Activated naive CD8-positive, alpha-beta T cell treated with anti-CD3 and anti-CD28 coated beads, Interleukin-2, amount 10 ng/mL, durations not matched to agents 7 days and 5 days (primary cell): ENCODE measurements around the gene LHX8. TPM values are rescaled to one million over a fixed set of nuclear protein-coding genes. Genes with fewer than 3 reads are reported as not detected.

Experiments used
- ATAC-seq: fragments of 150-1000 bp; cut with Tn5 transposase; one replicate; pipeline ENCODE4 v1.10.0; 2021; ENCODE audit warnings: low read depth, moderate library complexity
- POLR2A ChIA-PET: fragments of 350-600 bp; sonication (Branson Sonifier 250); formaldehyde crosslinking; loops from one replicate; lab custom pipeline; 2021; ENCODE audit warnings: antibody characterized with exemption; lab: Charles Lee
- DNase-seq: peaks from one replicate; pipeline ENCODE4 v3.0.0; 2021
- H3K27ac Mint-ChIP-seq: one replicate; pipeline ENCODE4 v1.8.0; 2022; ENCODE audit warnings: mild to moderate bottlenecking, mixed read lengths
- H3K27me3 Mint-ChIP-seq: one replicate; pipeline ENCODE4 v1.8.0; 2022; ENCODE audit warnings: mild to moderate bottlenecking, moderate library complexity, mixed read lengths
- H3K36me3 Mint-ChIP-seq: one replicate; pipeline ENCODE4 v1.8.0; 2021; ENCODE audit warnings: mild to moderate bottlenecking, mixed read lengths
- H3K4me1 Mint-ChIP-seq: one replicate; pipeline ENCODE4 v1.8.0; 2021; ENCODE audit warnings: mixed read lengths
- H3K4me3 Mint-ChIP-seq: one replicate; pipeline ENCODE4 v1.8.0; 2022; ENCODE audit warnings: mild to moderate bottlenecking, moderate library complexity, mixed read lengths
- H3K9me3 Mint-ChIP-seq: one replicate; pipeline ENCODE4 v1.8.0; 2021; ENCODE audit warnings: mixed read lengths
- total RNA-seq, 2 experiments: library from RNA; stranded (reverse); gene quantifications; one replicate each; pipeline ENCODE4 v1.2.3, GENCODE V29; 2021

The LHX8 gene
- total RNA-seq, 2 experiments from 2014 or later: not detected

DNA sequence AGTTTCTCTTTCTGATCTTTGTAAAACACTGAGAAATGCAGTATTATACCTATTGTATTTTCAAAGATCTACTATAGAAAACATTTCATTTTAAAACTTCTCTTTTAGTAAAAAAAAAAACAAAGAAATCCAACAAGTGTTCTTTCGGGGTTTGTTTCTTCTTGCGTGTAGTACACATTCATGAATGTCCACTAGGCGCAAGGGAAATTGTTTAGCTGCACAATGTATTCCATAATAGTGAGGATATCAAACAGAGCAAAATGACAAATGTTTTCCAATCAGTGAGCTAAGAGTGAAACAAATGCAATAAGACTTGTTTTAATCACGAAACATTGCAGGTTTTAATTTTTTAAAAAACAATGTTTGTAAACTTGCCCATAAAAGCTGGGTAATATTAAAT, 68.6 kb downstream of the LHX8 start:
- DNase-seq: no peak
- Mint-ChIP-seq H3K27ac (no peak overlapping the region), H3K36me3 (no peaks in the 10 kb centered on the region), H3K4me1 (no peaks in the 10 kb centered on the region), H3K4me3 (no peak overlapping the region), H3K9me3 (no peaks in the 10 kb centered on the region), H3K27me3 (peaks cover 3% of the 10 kb centered on the region)
- ATAC-seq: no peak
- POLR2A ChIA-PET: no interaction called here

DNA sequence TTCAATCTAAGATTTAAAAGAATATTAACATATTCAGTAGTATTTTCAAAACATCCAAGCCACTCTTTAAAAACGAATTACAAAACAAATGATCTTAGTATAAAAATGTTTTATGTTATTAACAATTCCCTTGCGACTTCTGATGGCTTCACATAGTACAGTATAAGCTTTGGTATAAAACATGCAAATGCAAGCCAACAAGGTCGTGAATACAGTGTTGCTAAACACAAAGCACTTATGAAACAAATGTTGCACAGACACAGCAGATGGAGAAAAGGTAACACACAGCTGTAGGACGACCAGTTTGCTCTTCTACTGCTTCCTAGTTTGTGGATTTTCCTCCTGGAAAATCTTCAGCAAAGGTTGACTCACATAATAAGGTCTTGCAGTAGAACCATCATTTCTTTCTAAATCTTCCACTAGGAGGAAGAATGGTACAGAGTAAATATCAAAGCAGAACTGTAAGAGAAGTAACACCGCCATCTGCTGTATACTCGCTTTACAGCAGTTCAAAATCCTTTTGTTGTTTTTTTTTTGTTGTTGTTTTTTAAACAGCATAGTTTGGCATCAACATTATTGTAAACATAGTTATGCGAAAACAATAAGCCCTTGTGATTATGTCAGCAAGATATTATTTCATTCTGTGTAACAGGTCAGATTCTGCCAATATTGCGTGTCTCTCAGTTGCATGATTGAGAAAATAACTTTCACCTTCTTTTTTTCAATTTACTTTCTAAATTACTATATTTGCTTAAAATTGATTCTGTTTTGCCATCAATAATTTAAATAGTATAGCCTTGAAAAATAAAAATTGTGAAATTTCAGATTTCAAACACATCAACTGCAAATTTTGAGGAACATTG, 69.5 kb downstream of the LHX8 start:
- H3K27me3 Mint-ChIP-seq: peaks cover 1% of the 10 kb centered on the region
- no peak overlapping the region for H3K4me3 Mint-ChIP-seq
- DNase-seq: no peak
- no peaks in the 10 kb centered on the region for H3K36me3 Mint-ChIP-seq
- no peaks in the 10 kb centered on the region for H3K4me1 Mint-ChIP-seq
- no peaks in the 10 kb centered on the region for H3K9me3 Mint-ChIP-seq
- H3K27ac Mint-ChIP-seq: no peak overlapping the region
- POLR2A ChIA-PET: no interaction called here
- peak; percentile 42 for ATAC-seq

DNA sequence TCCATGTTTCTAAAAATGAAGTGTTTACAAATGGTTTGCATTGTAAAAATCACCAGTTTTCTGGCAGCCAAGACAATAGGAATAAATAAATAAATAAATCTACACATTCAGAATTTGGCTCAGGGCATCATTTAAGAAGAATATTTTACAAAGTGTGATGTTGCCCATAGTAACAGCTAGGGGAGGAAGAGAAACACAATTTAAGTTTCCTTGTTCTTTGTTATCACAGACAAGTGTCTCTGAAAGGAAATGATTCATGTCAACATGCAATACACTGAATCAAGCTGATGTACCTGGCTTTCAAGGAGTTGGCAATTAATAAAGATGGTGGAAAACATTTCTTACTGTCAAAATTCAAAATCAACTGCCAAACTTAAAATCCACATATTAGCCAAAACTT, 74.7 kb downstream of the LHX8 start:
- Mint-ChIP-seq H3K27ac (no peak overlapping the region), H3K9me3 (no peaks in the 10 kb centered on the region), H3K36me3 (no peaks in the 10 kb centered on the region), H3K4me3 (no peak overlapping the region), H3K27me3 (no peaks in the 10 kb centered on the region), H3K4me1 (no peaks in the 10 kb centered on the region)
- DNase-seq: no peak
- ATAC-seq: no peak
- POLR2A ChIA-PET: no interaction called here
